GM12878 (cell line): ENCODE data around the gene FOXL1.

ENCODE experiments used
- CHD4 ChIP-seq: fragments of 200-600 bp; sonication (generic); IDR thresholded peaks from 2 replicates; pipeline ENCODE4 v1.6.1; 2016; ENCODE audit warnings: mild to moderate bottlenecking
- CREB1 ChIP-seq: IDR thresholded peaks from 2 replicates; pipeline ENCODE4 v1.6.1; 2012; ENCODE audit warnings: low read depth, mild to moderate bottlenecking, inconsistent platforms
- EZH2 ChIP-seq: IDR thresholded peaks from 2 replicates; pipeline ENCODE4 v1.6.1; 2012; ENCODE audit warnings: low read depth, mild to moderate bottlenecking, control low read depth, inconsistent platforms, low read length, borderline replicate concordance; ENCODE audit not compliant: control insufficient read depth
- HDAC2 ChIP-seq: fragments of 200-600 bp; sonication (generic); IDR thresholded peaks from 2 replicates; pipeline ENCODE4 v1.6.1; 2017
- IRF4 ChIP-seq: IDR thresholded peaks from 2 replicates; pipeline ENCODE4 v1.6.1; 2011; ENCODE audit warnings: low read depth, low read length
- POLR2A ChIP-seq: IDR thresholded peaks from 2 replicates; pipeline ENCODE4 v1.6.1; 2011; ENCODE audit warnings: low read depth, mild to moderate bottlenecking, low read length
- POU2F2 ChIP-seq: IDR thresholded peaks from 3 replicates; pipeline ENCODE4 v1.6.1; 2011; ENCODE audit warnings: low read depth, mild to moderate bottlenecking, low read length, borderline replicate concordance
- RAD21 ChIP-seq: IDR thresholded peaks from 2 replicates; pipeline ENCODE4 v1.6.1; 2011; ENCODE audit warnings: mild to moderate bottlenecking, low read depth, low read length, moderate library complexity; ENCODE audit not compliant: insufficient read depth
- RCOR1 ChIP-seq: conservative IDR thresholded peaks from 2 replicates; pipeline ENCODE4 v1.6.1; 2012; ENCODE audit warnings: low read depth, low read length, improper control_type of control experiment
- TCF7 ChIP-seq: IDR thresholded peaks from 2 replicates; pipeline ENCODE4 v1.6.1; 2014; ENCODE audit warnings: antibody characterized with exemption, borderline replicate concordance
- ZNF24 ChIP-seq: fragments of 450-650 bp; IDR thresholded peaks from 2 replicates; pipeline ENCODE4 v1.6.1; 2017; ENCODE audit warnings: antibody characterized with exemption, mild to moderate bottlenecking
- TF ChIP-seq, protein P1 (sequence below), 3 experiments: IDR thresholded peaks in 2 of 3; conservative IDR thresholded peaks in 1 of 3; 2 replicates each; pipeline ENCODE4 v1.5.1; 2011; ENCODE audit warnings: low read depth in 3 of 3, low read length in 3 of 3, mild to moderate bottlenecking in 3 of 3, control low read depth in 2 of 3, moderate library complexity in 2 of 3, inconsistent platforms in 1 of 3, mixed read lengths in 1 of 3; ENCODE audit not compliant: control insufficient read depth in 2 of 3, insufficient read depth in 1 of 3; ENCODE audit errors: extremely low read depth in 1 of 3
- TF ChIP-seq, protein P2 (sequence below): IDR thresholded peaks from 2 replicates; pipeline ENCODE4 v1.6.1; 2012; ENCODE audit warnings: mild to moderate bottlenecking, low read depth, low read length
- TF ChIP-seq, protein P3 (sequence below): fragments of 450-650 bp; formaldehyde crosslinking; IDR thresholded peaks from 2 replicates; pipeline ENCODE4 v1.5.0; 2022; ENCODE audit warnings: mild to moderate bottlenecking, missing genetic modification characterization

DNA sequence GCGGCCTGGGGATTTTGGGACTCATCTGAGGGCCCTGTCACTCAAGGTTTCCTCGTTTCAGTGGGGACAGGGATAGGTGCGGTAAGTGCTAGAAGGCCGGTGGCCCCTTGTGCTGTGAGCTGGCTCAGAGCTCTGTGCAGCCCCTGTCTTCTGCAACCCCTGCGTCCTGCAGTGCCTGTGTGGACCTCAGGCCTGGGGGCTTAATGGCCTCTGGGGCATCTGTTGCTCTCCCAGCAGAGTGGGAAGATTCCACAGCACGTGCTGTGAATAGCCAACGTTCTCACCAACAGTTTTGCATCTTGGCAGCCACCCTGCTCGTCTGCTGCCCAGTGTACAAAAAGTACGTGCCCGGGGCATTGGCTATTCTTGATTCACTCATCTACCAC lies 6.8 kb upstream of the FOXL1 start:
- TF ChIP-seq HDAC2 = no peak
- TF ChIP-seq, protein P1, sequence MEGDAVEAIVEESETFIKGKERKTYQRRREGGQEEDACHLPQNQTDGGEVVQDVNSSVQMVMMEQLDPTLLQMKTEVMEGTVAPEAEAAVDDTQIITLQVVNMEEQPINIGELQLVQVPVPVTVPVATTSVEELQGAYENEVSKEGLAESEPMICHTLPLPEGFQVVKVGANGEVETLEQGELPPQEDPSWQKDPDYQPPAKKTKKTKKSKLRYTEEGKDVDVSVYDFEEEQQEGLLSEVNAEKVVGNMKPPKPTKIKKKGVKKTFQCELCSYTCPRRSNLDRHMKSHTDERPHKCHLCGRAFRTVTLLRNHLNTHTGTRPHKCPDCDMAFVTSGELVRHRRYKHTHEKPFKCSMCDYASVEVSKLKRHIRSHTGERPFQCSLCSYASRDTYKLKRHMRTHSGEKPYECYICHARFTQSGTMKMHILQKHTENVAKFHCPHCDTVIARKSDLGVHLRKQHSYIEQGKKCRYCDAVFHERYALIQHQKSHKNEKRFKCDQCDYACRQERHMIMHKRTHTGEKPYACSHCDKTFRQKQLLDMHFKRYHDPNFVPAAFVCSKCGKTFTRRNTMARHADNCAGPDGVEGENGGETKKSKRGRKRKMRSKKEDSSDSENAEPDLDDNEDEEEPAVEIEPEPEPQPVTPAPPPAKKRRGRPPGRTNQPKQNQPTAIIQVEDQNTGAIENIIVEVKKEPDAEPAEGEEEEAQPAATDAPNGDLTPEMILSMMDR (IDR thresholded peaks at IDR 0.05 in 2 of 3, conservative IDR thresholded peaks at IDR 0.05 in 1 of 3; ENCODE audit: control insufficient read depth in 2 of 3, extremely low read depth in 1 of 3, insufficient read depth in 1 of 3, low read depth in 3 of 3, low read length in 3 of 3) = no peak
- no peak for TF ChIP-seq TCF7
- TF ChIP-seq ZNF24 = no peak
- TF ChIP-seq, protein P2, sequence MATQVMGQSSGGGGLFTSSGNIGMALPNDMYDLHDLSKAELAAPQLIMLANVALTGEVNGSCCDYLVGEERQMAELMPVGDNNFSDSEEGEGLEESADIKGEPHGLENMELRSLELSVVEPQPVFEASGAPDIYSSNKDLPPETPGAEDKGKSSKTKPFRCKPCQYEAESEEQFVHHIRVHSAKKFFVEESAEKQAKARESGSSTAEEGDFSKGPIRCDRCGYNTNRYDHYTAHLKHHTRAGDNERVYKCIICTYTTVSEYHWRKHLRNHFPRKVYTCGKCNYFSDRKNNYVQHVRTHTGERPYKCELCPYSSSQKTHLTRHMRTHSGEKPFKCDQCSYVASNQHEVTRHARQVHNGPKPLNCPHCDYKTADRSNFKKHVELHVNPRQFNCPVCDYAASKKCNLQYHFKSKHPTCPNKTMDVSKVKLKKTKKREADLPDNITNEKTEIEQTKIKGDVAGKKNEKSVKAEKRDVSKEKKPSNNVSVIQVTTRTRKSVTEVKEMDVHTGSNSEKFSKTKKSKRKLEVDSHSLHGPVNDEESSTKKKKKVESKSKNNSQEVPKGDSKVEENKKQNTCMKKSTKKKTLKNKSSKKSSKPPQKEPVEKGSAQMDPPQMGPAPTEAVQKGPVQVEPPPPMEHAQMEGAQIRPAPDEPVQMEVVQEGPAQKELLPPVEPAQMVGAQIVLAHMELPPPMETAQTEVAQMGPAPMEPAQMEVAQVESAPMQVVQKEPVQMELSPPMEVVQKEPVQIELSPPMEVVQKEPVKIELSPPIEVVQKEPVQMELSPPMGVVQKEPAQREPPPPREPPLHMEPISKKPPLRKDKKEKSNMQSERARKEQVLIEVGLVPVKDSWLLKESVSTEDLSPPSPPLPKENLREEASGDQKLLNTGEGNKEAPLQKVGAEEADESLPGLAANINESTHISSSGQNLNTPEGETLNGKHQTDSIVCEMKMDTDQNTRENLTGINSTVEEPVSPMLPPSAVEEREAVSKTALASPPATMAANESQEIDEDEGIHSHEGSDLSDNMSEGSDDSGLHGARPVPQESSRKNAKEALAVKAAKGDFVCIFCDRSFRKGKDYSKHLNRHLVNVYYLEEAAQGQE = no peak
- no peak for TF ChIP-seq CREB1
- TF ChIP-seq RCOR1 = no peak
- TF ChIP-seq POLR2A = no peak
- TF ChIP-seq CHD4 = no peak
- no peak for TF ChIP-seq POU2F2
- TF ChIP-seq EZH2 = no peak
- TF ChIP-seq RAD21 = no peak
- TF ChIP-seq IRF4 = no peak
- TF ChIP-seq, protein P3, sequence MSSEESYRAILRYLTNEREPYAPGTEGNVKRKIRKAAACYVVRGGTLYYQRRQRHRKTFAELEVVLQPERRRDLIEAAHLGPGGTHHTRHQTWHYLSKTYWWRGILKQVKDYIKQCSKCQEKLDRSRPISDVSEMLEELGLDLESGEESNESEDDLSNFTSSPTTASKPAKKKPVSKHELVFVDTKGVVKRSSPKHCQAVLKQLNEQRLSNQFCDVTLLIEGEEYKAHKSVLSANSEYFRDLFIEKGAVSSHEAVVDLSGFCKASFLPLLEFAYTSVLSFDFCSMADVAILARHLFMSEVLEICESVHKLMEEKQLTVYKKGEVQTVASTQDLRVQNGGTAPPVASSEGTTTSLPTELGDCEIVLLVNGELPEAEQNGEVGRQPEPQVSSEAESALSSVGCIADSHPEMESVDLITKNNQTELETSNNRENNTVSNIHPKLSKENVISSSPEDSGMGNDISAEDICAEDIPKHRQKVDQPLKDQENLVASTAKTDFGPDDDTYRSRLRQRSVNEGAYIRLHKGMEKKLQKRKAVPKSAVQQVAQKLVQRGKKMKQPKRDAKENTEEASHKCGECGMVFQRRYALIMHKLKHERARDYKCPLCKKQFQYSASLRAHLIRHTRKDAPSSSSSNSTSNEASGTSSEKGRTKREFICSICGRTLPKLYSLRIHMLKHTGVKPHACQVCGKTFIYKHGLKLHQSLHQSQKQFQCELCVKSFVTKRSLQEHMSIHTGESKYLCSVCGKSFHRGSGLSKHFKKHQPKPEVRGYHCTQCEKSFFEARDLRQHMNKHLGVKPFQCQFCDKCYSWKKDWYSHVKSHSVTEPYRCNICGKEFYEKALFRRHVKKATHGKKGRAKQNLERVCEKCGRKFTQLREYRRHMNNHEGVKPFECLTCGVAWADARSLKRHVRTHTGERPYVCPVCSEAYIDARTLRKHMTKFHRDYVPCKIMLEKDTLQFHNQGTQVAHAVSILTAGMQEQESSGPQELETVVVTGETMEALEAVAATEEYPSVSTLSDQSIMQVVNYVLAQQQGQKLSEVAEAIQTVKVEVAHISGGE = no peak
